GM19455 (cell line): ENCODE results near the gene JMJD8.
A peak's percentile ranks its signal among the peaks of the same experiment; 100 is the strongest.

ENCODE experiments used
- ATAC-seq: cut with Tn5 transposase; IDR thresholded peaks from one replicate; pipeline ENCODE4 v1.9.1; 2021; ENCODE audit not compliant: unreplicated experiment

The JMJD8 gene

GRCh38 chr16:644556-644955, 39.6 kb downstream of the JMJD8 start:
- no peak for ATAC-seq

DNA sequence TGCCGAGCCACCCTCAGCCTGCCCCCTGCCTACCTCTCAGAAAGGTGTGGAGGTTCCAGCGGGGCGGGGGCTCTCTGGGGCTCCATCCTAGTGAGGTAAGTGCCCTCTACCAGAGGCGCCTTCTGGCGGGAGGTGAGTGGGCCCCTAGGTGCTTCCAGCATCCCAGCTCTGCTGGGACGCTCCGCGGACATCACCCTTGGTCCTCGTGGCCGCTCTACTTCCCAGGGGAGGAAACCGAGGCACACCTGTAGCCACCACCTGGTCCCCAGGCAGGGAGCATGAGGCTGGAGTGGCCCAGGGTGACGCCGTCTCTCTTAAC, 41.1 kb downstream of the JMJD8 start:
- no peak for ATAC-seq

DNA sequence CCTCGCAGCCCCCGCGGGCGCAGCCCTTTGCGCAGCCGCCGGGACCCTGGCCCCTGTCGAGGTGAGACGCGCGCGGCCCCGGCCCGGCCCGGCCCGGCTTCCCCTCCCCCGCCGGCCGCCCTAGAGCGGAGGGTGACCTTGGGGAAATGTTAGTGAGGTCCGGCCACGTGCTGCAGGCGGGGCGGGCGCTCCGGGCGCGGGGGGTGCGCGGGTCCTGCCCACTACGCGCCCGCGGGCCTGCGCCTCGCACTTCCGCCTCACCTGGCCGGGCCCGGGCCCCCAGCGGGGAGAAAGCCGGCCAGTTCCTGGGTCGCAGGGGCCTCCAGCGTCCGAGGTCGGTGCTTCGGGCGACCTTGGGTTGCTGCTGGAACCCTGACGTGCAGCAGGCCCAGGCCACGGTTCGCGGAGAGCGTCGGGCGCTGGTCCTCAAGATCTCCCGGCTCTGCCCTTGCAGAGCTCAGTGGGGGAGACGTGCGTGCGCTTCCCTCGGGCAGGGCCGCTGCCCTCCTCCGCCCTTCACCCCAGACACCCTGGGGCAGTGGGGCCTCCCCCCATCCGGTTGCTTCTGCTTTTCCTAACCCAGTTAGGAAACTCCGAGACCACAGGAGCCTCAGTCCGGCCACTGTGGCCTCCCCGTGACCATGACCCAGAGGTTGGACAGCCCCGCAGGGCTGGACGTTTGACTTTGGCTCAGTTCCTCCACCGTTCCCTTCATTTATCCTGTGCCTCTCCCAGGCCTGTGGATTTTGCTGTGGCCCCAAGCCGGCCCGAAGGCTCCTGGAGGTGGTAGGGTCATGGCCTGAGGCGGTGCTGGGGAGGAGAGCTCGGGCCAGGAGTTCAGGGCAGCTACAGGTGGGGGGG, 41.7 kb downstream of the JMJD8 start:
- no peak for ATAC-seq

DNA sequence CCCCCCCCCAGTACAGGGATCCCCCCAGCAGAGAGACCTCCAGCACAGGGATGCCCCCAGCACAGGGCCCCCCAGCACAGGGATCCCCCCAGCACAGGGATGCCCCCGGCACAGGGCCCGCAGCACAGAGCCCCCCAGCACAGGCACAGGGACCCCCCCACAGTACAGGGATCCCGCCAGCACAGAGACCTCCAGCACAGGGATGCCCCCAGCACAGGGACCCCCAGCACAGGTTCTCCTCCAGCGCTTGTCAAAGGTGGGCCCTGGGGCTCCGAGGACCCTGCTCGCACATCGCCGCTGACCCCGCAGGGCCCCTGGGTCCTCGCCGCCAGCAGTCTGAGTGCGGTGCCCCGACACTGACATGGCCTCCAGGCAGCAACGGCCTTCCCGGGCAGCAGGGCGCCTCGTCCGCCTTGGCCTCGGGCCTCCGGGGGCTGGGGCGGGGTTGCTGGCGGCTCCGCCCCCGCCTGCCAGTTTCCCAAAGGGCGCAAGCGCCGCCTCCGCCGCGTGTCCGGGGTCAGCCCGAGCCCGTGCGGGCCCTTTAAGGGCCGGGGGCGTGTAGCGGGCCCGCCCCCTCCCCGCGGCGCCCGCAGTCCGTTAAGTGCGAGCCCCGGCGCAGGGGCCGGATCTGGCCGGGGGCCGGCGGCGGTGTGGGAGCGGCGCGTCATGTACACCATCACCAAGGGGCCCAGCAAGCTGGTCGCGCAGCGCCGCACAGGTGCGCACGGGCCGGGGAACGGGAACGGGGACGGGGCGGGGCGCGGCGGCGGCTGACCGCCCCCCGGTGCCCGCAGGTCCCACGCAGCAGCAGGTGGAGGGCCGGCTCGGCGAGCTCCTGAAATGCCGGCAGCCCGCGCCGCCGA, 42.6 kb downstream of the JMJD8 start, which contains the start of gene MCRIP2:
Gene MCRIP2, plus strand, starts transcription at position 503 of the 863 bp plus-strand sequence. Its CDS starts 164 bp downstream, at position 667.
- ATAC-seq: no peak

DNA sequence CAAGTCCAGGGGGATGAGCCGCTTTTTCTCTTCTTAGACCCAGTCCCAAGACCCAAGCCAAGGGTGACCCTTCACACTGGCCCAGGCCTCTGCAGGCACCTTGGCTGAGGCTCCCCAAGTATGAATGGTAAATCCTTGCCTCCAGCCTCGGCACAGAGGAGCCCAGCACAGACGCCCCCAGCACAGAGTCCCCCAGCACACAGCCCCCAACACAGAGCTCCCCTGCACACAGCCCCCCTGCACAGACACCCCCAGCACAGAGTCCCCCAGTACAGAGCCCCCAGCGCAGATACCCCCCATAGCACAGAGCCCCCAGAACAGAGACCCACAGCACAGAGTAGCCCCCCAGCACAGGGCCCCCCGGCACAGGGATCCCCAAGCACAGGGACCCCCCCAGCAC, 43.5 kb downstream of the JMJD8 start:
- ATAC-seq: no peak

DNA sequence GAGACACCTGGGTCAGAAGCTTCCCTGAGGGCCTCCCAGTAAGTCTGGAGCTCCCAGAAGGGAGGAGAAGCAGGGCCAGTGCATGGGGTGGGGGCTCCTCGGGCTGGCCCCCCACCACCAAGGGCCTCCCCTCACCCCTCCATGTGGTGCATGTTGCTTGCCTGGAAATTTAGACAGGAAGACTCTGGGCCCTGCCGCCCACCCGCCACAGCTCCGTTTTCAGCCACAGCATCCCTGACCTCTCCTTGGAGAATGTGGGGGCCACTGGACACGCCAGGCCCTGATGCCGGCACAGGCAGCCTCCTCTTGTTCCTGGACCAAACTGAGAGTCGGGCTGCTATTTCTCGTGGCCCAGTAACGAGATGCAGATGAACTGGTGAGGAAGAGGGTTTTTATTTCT, 45.3 kb downstream of the JMJD8 start:
- ATAC-seq: no peak

- no peak for ATAC-seq
Measured at GRCh38 chr16:638034-638543, 46.0 kb downstream of the JMJD8 start.

GRCh38 chr16:637081-638018, 46.8 kb downstream of the JMJD8 start:
- no peak for ATAC-seq

- peak; percentile 62 for ATAC-seq
Measured at GRCh38 chr16:636206-637080, 47.7 kb downstream of the JMJD8 start, which contains the start of gene METTL26. METTL26 (minus strand) TSS chr16:636305; CDS start chr16:636290, 15 bp downstream.

GRCh38 chr16:635573-636205, 48.4 kb downstream of the JMJD8 start:
- no peak for ATAC-seq

- ATAC-seq: no peak
Measured at GRCh38 chr16:634996-635395, 49.1 kb downstream of the JMJD8 start.

DNA sequence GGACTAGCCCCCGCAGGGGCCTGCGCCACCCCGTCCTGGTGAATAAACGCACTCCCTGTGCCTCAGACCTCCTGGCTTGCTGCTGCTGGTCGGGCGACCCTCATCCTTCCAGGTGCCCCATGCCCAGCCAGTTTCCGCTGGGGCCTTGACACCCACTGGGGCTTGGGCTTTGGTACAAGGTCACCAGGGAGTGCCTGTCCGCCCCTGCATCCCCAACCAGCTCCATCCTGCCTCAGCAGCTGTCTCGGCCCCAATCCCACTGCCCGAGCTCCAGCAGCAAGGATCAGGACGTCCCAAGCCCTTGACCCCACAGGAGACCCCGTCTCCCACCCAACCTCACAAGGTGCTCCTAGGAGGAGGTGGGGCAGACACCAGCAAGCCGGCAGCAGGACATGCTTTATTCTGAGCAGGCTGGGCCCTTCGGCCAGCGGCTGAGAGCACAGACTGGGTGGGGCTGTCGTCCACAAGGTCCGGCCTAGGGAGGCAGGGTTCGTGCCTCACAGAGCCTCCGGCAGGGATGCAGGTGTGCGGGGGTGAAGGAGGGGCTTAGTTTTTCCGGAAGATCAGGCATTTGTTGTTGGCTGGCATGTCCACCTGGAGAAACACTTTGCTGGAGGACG, 50.0 kb downstream of the JMJD8 start:
- no peak for ATAC-seq

DNA sequence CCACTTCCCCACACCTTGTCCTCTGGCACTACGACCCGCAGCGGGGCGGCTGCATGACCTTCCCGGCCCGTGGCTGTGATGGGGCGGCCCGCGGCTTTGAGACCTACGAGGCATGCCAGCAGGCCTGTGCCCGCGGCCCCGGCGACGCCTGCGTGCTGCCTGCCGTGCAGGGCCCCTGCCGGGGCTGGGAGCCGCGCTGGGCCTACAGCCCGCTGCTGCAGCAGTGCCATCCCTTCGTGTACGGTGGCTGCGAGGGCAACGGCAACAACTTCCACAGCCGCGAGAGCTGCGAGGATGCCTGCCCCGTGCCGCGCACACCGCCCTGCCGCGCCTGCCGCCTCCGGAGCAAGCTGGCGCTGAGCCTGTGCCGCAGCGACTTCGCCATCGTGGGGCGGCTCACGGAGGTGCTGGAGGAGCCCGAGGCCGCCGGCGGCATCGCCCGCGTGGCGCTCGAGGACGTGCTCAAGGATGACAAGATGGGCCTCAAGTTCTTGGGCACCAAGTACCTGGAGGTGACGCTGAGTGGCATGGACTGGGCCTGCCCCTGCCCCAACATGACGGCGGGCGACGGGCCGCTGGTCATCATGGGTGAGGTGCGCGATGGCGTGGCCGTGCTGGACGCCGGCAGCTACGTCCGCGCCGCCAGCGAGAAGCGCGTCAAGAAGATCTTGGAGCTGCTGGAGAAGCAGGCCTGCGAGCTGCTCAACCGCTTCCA, 50.6 kb downstream of the JMJD8 start:
- no peak for ATAC-seq

GRCh38 chr16:632486-633335, 51.4 kb downstream of the JMJD8 start:
- ATAC-seq: no peak

- ATAC-seq: no peak
Measured at GRCh38 chr16:631808-632358, 52.3 kb downstream of the JMJD8 start.
